Endometrial microvascular endothelial cells (primary cell): ENCODE data around the gene MAPK6. TPM values are rescaled to one million over a fixed set of nuclear protein-coding genes. Genes with fewer than 3 reads are reported as not detected.
"Not testable (repeated sequence)": the region's sequence is repeated elsewhere in the genome, so short reads cannot be mapped to it uniquely, and the experiment has no call there.

Experiments
- in situ Hi-C: cut with HindIII; loops from 2 replicates; pipeline ENCODE4 v1.10.0; 2017; ENCODE audit warnings: low sequenced_read_pairs, low pct_unique_long_range_greater_than_20kb; ENCODE audit errors: inconsistent ontology term
- total RNA-seq: library from RNA; depleted of rRNA; stranded (reverse); fragments of >200 nt; gene quantifications from one replicate; pipeline ENCODE4 v1.2.3, GENCODE V29; 2015; ENCODE audit errors: inconsistent ontology term

The MAPK6 gene
- total RNA-seq, 1 donor from 2014 or later: 51.9 TPM

DNA sequence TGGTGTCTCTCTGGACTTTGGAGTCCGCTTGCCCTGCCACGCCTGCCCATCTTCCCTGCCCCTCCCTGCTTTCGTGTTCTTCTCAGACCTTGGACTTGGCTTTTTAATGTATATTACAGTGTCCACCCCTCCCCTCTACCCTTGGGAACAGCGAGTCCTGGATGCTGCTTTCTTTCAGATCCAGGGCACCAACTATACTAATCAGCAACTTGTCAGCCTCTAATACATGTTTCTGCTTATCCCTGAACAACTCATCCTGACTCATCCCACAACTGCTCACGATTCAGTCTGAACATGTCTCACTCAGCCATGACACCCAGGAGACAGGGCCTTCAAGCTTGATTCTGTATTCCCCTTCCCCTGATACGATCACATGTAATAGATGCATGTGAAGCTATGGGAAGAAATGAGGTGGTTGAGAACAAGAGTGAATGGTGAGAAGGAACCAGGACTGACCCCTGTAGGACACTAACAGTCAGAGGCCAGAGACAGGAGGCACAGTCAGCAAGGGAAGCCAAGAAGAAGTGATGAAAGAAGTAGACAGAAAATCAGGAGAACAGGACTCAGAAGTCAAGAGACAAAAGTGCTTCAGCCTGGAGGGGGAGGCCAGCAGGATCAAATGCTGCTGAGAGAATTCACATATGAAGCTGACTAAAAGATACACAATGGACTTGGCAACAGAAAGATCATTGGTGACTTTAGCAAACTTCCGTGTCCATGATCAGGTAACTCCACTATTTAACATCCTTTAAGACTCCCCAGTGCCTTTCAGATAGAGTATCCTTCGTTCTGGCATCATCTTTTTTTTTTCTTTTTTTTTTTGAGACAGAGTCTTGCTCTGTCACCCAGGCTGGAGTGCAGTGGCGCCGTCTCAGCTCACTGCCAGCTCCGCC, 58.1 kb downstream of the MAPK6 start:
- in situ Hi-C loops: no loop called here

DNA sequence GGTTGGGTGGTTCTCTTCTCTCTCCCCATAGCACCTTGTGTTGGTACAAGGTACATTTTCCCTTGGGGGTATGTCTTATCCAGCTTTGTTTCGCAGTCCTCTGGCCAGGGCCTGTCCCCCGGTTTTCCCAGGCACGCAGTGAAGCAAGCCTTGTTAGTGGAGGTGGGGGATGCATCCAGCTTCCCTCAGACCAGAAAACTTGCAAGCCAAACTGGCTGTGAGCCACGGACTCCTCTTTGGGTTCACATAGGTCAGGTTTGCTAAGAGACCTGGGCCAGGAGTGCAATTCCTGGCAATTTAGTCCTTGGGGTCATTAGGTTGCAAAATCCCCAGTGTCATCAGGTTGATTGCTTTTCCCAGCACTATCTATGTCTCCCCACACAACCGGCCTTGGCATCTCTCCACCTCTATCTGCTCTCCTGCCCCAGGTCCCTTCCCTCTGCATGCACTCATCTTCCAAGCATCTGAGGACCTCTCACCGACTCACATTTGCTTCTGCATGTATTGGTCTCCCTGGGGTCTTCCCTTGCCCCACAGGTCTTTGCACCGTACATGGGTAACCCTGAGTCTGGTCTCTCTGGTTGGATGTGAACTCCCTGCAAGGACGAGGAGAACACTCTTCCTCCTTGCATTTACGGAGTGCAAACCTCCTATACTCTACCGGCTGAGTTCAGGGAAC, 59.3 kb downstream of the MAPK6 start:
- in situ Hi-C loops: no loop called here

DNA sequence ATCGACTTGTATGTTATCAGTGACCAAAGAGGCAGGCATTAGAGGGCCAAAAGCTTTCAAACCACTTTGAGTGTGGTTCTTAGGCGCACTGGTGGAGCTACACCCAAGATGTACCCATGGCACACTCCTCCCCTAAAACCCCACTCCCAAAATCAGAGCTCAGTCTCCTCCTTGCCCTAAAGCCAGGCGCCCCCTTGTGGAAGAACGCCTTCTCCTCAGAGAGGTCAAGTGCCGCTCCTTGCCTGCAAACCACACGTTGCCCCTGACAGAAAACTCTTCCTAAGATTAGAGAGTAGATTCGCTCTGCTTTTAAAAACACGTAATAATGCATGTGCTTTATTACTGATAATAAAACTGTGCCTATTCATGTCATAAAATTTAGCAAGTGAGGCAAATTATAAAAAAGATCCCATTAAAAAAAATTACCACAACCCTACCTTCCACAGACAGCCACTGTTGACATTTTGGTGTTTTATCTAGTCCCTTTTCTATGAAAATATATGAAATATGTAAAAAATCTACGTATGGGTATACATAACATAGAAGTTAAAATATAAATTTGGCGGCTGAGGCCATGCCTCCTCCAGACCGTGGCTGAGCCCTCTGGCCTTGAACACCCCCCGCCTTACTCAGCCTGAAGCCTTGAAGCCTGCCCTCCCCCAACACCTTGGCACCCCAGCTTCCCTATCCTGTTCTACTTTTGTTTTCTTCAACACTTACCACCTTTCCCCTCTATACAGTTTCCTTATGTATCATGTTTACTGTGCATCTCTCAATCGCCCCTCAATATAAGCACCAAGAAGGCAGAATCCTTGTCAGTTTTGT, 60.1 kb downstream of the MAPK6 start:
- in situ Hi-C loops: no loop called here

DNA sequence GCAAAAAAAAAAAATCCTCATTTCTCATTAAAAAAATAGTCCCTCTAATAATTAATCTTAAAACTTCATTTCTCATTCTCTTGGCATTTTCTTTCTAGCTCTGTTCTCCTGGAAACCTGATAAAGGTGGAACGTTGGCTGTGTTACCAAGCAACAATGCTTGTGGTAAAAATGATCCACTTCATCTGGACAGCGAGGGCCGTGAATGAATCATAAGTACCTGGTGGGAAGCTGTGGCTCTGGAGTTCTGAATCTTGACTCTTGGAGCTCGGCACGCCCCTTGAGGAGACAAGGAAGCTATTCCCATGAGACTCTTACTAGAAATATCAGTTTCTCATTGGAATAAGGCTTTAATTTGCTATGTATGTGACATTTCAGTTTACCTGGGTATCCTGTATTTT, 61.0 kb downstream of the MAPK6 start:
- in situ Hi-C loops: no loop called here

DNA sequence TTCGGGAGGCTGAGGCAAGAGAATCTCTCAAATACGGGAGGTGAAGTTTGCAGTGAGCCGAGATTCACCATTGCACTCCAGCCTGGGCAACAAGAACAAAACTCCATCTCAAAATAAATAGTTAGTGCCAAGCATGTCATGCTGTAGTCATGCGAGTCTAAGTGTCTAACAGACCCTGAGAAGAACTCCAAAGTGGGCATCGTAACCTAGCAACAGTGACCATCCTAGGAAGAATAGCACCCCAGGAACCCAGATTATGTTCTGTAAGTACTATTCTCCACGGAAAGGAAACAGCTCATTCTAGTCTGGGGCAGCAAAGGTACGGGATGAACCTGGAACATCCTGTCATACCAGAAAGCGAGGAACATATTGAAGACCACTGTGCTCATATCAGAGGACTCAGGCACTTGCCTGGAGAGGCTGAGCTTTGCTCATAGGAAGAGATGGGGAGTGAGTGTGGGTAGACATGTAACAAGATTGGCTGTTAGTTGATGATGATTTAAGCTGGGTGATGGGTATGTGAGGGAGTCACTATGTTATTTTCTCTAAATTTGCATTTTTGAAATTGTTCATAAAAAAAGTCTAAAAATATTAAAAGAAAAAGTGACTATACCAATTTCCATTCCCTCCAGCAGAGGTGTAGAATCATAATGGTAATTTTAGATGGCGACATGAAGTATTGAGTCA, 61.8 kb downstream of the MAPK6 start:
- in situ Hi-C loops: no loop called here

DNA sequence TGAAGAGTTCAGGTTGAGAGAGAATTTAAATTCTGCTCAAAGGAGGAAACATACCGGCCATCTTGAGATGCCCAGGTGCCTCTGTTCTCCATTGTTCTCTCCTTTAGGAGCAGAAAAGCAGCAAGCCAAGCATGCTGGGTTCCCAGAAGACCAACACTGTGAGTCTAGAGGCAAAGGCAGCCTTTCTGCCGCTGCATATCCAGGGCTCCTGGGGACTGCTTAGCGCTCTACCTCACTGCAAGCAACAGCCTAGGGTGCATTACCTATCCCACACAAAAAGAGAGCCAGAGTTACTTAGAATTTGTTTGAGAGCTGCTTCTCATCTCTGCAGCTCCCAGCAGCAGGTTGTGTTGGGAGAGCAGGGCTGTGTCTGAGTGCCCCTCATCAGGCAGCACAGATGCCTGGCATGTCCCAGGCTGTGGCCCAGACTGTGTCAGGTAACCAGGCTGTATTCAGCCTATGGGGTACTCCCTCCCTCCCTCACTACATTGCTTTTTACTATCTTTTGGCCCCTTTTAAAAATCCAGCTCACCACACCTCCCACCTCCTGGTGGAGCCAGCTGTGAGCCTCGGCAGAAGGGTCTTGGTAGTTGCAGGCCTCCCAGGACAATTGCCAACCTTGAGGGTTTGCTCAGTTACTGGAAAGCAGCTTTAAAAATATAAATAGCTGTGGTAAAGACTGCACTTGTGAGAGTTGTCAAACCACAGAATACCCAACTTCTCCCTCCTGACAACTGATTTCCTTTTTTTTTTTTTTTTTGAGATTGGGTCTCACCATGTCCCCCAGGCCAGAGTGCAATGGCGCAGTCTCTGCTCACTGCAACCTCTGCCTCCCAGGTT, 63.4 kb downstream of the MAPK6 start:
- in situ Hi-C loops: no loop called here

DNA sequence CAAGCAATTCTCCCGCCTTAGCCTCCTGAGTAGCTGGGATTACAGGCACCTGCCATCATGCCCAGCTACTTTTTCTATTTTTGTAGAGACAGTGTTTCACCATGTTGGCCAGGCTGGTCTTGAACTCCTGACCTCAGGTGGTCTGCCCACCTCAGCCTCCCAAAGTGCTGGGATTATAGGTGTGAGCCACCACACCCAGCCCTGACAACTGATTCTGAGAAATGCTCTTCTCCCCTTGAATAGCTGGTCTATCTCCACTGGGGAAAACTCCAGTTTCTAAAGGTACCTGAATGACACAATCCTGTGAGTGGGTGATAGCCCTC, 64.0 kb downstream of the MAPK6 start:
- in situ Hi-C loops: not testable (repeated sequence)

DNA sequence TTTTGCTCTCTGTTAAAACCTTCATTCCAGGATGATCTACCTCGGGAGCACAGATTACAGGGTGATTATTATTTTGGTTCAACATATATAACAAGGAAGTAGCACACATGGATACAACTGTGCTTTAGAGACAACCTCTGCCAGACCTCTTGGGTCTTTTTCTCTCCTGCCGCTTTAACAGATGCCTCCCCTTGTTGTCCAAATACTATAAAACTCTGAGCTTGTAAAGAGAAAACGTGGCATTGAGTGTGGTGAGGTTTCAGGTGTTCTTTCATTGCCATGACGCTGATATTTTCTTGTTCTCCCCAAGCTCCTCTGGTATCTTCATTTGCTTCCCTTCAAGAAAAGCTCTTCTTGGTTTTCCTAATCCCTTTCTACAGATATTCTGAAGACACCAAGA, 64.6 kb downstream of the MAPK6 start:
- in situ Hi-C loops: no loop called here

DNA sequence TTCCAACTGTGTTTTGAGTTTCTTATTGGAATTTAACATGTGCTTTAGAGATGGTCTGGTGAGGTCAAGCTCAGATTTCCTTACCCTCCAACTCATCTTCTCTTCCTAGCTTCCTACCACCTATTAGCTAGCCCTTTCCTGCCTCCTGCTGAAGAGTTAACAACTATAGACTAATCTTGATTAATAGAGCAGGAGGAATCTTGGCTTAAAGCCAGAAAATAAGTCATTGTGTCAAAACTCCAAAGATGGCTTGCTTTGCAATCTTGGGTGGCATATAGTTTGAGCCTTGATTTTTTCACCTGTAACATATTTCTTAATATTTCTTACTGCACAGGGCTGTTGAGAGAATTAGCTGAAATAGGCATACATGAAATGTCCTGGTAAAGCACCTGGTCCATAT, 66.3 kb downstream of the MAPK6 start:
- in situ Hi-C loops: no loop called here

DNA sequence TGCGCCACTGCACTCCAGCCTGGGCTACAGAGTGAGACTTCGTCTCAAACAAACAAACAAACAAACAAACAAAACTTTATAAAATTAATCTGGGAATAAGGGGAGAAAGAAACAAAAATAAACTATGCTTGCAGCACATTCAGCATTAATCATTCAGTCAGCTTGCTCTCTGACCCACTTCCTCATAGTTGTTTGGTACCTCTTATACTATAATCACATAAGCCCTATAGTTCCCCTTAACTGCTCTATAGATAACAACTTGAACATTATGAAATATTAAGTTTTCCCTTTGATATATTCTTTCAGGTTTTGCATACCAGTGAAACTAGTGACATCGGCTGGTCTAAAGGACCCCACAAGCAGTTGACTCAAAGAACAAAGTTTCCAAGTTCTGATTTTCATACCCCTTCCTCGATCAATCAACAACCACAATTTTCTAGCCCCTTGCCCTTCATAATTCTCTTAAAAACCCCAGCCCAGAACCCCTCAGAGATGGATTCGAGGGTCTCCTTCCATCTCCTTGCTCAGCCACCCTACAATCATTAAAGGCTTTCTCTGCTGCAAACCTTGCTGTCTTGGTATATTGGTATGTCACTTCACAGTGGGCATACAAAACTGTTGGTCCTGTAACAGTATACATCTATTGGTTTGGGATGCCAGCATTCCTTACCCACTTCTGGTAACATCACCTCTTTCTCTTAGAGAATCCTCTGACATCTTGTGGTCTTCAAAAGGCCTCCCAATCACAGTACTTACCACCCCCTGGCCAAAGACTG, 67.2 kb downstream of the MAPK6 start:
- in situ Hi-C loops: no loop called here

DNA sequence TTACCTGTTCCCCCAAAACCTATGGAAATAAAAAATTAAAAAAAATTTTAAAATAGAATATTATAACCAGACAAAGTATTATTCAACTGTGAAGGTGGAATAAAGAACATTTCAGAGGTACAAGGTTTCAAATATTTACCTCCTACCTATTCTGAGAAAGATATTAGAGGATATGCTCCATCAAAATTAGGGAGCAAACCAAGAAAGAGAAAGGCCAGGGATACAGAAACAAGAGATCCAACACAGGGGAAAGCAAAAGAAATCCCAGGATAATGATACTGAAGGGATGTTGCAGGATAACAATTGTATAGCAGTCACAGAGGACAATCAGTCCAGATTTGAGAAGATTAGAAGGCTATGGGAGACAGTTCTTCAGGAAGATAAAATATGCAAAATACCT, 71.2 kb downstream of the MAPK6 start:
- in situ Hi-C loops: no loop called here

DNA sequence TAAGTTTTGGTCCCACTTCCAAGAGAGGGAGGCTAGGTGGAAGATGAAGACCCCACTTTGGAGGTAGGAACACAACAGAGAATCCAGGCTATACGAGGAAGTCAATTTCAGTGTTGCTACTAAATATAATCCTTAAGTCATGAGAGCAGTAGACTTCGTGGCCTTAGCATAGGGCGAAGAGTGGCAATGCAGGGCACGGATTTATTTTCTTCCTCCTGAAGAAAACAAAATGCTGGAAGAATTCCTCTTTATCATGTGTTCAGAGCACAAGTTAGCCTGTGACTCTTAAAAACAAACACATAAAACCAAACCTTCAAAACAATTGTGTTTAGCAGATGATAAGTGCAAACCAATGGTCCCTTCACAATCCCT, 74.1 kb downstream of the MAPK6 start:
- in situ Hi-C loops: no loop called here

DNA sequence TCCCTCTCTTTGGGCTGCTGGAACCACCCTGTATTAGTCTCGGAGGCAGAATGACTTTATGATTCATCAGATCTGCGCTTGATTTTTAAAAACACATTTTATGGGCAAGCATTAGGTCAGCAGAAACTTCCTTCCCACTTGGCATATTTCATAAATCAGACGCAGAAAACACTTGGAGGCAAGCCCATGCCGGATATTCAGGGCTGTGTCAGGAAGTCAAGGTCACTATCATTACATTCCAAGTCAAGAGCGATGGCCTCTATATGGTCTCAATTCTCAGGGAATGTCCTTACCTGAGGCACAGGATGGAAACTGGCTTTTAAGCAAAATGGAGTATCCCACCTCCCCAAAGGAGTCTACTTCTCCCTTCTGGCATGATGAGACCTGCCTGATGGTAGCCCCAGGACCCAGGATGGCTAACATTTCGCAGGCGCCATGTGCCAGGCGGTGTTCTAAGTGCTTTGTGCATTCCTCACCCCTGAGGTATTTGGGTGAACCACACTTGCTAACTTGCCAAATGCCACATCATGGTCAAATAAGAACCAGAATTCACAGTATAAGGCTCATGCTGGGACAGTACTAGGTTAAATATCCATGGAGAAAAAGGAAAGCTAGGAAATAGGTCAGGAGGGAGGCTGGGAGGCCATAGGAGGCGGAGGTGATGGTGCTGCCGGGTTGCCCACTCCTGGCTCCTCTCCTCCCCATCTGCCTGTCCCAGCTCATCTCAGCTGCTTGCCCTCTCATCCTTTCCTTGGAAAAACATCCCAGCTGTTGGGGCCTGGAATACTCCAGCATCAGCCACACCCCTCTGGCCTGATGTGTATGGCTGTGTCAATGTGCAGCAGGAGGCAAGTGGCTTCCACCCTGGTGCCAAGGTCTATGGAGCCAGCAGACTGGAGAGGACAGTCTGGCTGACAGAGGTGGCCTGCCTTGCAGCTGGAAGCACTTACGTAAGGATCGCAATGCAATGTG, 74.8 kb downstream of the MAPK6 start:
- in situ Hi-C loops: no loop called here

DNA sequence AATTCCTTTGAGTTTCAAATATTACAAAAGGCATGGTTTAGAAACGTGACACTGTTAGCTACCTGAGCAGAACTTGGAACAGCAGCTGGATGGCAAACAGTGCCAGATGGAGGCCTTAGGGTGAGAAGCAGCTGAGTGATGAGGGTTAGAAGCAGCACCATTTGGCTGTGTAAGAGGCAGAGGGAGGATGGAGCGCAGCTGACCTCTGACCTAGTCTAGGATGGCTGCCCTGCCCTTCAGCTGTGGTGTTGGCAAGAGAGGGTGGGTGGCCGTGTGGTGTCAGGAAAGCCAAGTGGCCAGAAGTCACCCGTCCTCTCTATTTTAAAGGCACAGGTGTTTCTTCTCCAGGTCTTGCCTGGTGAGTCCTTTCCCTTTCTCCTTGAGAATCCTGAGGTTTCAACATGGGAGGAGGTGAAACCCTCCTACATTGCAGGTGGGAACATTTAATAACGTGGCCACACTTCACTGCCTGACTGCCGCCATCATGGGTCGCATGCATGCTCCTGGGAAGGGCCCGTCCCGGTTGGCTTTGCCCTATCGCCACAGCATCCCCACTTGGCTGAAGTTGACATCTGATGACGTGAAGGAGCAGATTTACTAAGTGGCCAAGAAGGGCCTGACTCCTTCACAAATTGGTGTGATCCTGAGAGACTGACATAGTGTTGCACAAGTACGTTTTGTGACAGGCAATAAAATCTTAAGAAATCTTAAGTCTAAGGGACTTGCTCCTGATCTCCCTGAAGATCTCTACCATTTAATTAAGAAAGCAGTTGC, 76.0 kb downstream of the MAPK6 start:
- in situ Hi-C loops: no loop called here

DNA sequence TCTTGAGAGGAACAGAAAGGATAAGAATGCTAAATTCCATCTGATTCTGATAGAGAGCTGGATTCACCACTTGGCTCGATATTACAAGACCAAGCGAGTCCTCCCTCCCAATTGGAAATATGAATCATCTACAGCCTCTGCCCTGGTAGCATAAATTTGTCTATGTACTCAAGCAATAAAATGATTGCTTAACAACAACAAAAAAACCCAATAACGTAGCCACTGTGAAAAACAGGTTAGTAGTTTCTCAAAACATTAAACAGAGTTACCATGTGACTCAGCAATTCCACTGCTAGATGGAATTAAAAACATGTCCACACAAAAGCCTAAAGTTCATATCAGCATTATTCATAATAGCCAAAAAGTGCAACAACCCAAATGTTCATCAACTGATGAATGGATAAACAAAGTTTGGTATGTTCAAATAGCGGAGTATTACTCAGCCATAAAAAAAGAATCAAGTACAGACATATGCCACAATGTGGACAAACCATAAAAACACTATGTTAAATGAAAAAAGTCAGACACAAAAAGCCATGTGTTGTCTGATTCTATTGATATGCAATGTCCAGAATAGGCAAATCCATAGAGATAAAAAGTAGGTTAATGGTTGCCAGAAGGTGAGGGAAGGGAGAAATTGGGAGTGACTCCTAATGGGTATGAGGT, 76.7 kb downstream of the MAPK6 start:
- in situ Hi-C loops: no loop called here
